HCT116 (cell line): ENCODE data around the gene PYGB.

ENCODE experiments used
- ATF3 ChIP-seq: IDR thresholded peaks from 2 replicates; pipeline ENCODE4 v1.6.1; 2012
- CEBPB ChIP-seq: IDR thresholded peaks from 2 replicates; pipeline ENCODE4 v1.6.1; 2012; ENCODE audit warnings: low read depth
- CTCF ChIP-seq, 3 experiments: fragments of 200-600 bp in 1 of 3; sonication (generic) in 1 of 3; IDR thresholded peaks in 2 of 3; conservative IDR thresholded peaks in 1 of 3; 2 replicates each; pipeline ENCODE4 v1.5.1; 2012 to 2017; ENCODE audit warnings: low read depth in 2 of 3, low read length in 2 of 3, antibody characterized with exemption in 1 of 3, borderline replicate concordance in 1 of 3, control low read depth in 1 of 3, mild to moderate bottlenecking in 1 of 3, mixed read lengths in 1 of 3, mixed run types in 1 of 3, moderate library complexity in 1 of 3; ENCODE audit not compliant: insufficient read depth in 1 of 3
- EZH2 ChIP-seq: fragments of 200-600 bp; sonication (generic); IDR thresholded peaks from 2 replicates; pipeline ENCODE4 v1.6.1; 2017; ENCODE audit warnings: antibody characterized with exemption, mixed run types
- EZH2phosphoT487 ChIP-seq: fragments of 200-600 bp; IDR thresholded peaks from 2 replicates; pipeline ENCODE4 v1.6.1; 2018; ENCODE audit warnings: antibody characterized with exemption, borderline replicate concordance
- MAX ChIP-seq: IDR thresholded peaks from 2 replicates; pipeline ENCODE4 v1.6.1; 2012
- POLR2A ChIP-seq: IDR thresholded peaks from 2 replicates; pipeline ENCODE4 v1.7.0; 2011; ENCODE audit warnings: borderline replicate concordance; ENCODE audit not compliant: insufficient read depth, insufficient read length; ENCODE audit errors: extremely low read depth
- POLR2AphosphoS5 ChIP-seq: IDR thresholded peaks from 2 replicates; pipeline ENCODE4 v1.6.1; 2011; ENCODE audit warnings: mild to moderate bottlenecking, low read depth, low read length, moderate library complexity
- SIN3A ChIP-seq: IDR thresholded peaks from 2 replicates; pipeline ENCODE4 v1.6.1; 2012; ENCODE audit warnings: low read depth
- SRF ChIP-seq: IDR thresholded peaks from 2 replicates; pipeline ENCODE4 v1.6.1; 2012; ENCODE audit warnings: low read depth
- TCF7L2 ChIP-seq: IDR thresholded peaks from 2 replicates; pipeline ENCODE4 v1.7.0; 2011; ENCODE audit warnings: borderline replicate concordance, inconsistent platforms; ENCODE audit not compliant: insufficient read depth, insufficient read length; ENCODE audit errors: extremely low read depth
- YY1 ChIP-seq: IDR thresholded peaks from 2 replicates; pipeline ENCODE4 v1.6.1; 2011; ENCODE audit warnings: low read length, low read depth, moderate library complexity, mild to moderate bottlenecking; ENCODE audit not compliant: insufficient replicate concordance; ENCODE audit errors: extremely low read depth

GRCh38 chr20:25246182-25246999 lies 1.5 kb upstream of the PYGB start:
- TF ChIP-seq SIN3A (peak; percentile 1; the same call in 1 of the 2 replicates), CEBPB (no peak), EZH2 (no peak), CTCF (IDR thresholded peaks at IDR 0.05 in 2 of 3, conservative IDR thresholded peaks at IDR 0.05 in 1 of 3; ENCODE audit: borderline replicate concordance in 1 of 3, insufficient read depth in 1 of 3, low read depth in 2 of 3, low read length in 2 of 3) (no peak), TCF7L2 (no peak), POLR2A (no peak), MAX (no peak), POLR2AphosphoS5 (no peak), SRF (no peak), EZH2phosphoT487 (no peak), YY1 (no peak), ATF3 (no peak)
